ENCODE results near the gene SLC29A3.
A peak's percentile ranks its signal among the peaks of the same experiment; 100 is the strongest.

DNA sequence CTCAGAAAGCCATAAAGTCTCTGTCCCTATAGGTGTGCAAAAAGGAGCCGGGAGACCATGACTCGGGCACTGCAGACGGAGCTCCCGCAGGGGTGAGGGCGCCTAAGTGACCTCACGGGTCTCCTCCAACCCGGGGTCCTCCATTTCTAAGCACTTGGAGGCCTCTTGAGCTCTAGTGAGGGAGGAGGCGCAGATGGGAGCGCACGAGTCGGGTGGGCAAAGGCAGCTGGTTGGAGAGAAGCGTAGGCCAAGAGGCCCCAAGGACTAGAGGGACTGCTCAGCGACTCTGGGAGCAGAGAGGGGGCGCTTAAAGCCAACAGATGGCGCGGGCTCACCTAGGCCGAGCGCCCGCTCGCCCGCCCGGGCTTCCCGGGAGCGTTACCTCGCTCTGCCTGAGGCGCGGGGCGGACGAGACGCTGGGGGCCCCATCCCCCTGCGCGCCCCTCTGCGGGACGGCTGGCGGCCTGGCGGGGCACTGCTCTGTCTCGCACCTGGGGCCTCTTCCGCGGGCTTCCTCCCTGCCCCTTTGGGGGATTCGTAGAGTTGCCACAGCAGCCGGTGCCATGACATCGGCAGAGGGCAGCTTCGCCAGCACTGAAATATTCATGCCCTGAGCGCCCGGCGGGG lies 77.1 kb downstream of the SLC29A3 start:
- TF ChIP-seq, protein P1, sequence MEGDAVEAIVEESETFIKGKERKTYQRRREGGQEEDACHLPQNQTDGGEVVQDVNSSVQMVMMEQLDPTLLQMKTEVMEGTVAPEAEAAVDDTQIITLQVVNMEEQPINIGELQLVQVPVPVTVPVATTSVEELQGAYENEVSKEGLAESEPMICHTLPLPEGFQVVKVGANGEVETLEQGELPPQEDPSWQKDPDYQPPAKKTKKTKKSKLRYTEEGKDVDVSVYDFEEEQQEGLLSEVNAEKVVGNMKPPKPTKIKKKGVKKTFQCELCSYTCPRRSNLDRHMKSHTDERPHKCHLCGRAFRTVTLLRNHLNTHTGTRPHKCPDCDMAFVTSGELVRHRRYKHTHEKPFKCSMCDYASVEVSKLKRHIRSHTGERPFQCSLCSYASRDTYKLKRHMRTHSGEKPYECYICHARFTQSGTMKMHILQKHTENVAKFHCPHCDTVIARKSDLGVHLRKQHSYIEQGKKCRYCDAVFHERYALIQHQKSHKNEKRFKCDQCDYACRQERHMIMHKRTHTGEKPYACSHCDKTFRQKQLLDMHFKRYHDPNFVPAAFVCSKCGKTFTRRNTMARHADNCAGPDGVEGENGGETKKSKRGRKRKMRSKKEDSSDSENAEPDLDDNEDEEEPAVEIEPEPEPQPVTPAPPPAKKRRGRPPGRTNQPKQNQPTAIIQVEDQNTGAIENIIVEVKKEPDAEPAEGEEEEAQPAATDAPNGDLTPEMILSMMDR (optimal IDR thresholded peaks at IDR 0.05 in 1 of 3, IDR thresholded peaks at IDR 0.05 in 1 of 3, conservative IDR thresholded peaks at IDR 0.05 in 1 of 3; ENCODE audit: extremely low read depth in 1 of 3, insufficient read depth in 2 of 3, low read length in 3 of 3), result peak in 1 of 3 experiments; percentile 25
- TF ChIP-seq EZH2 (IDR thresholded peaks at IDR 0.05; ENCODE audit: low read length), result peak; percentile 96
